OCI-LY7 (cell line): ENCODE data around the gene KMT5B.

ENCODE experiments used
- EZH2phosphoT487 ChIP-seq: fragments of 200-600 bp; sonication (generic); IDR thresholded peaks from 2 replicates; pipeline ENCODE4 v1.6.1; 2018; ENCODE audit warnings: low read depth, borderline replicate concordance, mild to moderate bottlenecking, mixed run types, antibody characterized with exemption, low read length, moderate library complexity, mixed read lengths
- TF ChIP-seq, protein P1 (sequence below): fragments of 200-600 bp; sonication (generic); conservative IDR thresholded peaks from 2 replicates; pipeline ENCODE4 v1.5.1; 2014; ENCODE audit warnings: mild to moderate bottlenecking, antibody characterized with exemption, low read length, moderate library complexity, mixed read lengths

DNA sequence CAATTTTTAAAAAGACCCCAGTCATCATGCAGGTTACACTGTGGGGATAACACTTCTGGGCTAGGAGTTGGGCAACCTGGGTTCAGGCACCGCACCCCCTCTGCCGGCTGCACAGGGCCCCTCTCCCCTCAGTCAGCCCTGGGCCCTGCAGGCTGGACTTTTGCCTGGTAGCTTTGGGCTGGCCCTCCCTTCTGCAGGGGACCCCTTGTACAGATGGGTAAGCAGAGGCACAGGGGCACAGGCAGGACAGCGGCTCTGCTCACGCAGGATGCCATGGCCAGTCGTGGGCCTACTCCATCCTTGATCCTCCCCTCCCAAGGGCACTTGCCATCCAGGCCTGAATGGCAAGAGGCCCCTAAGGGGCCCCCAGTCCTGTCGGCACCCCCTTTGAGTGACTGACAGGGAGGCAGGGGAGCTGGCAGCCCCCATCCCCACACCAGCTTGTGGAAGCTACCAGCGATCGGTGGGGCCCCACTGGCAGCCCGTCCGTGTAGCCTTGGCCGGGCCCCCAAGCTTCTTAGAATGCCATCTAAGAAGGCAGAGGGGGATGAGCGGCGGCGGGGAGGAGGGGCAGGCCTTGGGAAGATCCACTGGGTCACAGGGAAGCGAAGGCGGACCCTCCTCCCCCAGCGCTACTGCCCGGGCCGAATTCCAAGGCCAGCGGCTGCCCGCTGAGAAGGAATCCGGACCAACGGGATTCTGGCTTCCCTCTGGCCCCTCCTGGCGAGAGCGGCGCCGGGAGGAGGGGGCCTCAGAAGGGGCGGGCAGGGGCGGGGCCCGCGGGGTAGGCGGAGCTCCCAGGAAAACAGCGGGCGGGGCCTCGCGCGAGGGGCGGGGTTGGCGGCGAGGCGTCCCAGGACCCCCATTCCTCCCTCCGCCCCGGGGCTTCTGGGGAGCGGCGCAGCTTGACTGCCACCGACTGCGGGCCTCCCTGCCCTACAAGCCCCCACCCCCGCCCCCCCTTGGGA is 85.1 kb downstream of the KMT5B start:
- TF ChIP-seq, protein P1, sequence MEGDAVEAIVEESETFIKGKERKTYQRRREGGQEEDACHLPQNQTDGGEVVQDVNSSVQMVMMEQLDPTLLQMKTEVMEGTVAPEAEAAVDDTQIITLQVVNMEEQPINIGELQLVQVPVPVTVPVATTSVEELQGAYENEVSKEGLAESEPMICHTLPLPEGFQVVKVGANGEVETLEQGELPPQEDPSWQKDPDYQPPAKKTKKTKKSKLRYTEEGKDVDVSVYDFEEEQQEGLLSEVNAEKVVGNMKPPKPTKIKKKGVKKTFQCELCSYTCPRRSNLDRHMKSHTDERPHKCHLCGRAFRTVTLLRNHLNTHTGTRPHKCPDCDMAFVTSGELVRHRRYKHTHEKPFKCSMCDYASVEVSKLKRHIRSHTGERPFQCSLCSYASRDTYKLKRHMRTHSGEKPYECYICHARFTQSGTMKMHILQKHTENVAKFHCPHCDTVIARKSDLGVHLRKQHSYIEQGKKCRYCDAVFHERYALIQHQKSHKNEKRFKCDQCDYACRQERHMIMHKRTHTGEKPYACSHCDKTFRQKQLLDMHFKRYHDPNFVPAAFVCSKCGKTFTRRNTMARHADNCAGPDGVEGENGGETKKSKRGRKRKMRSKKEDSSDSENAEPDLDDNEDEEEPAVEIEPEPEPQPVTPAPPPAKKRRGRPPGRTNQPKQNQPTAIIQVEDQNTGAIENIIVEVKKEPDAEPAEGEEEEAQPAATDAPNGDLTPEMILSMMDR = no peak
- TF ChIP-seq EZH2phosphoT487 = no peak
